H1 (cell line): ENCODE results near the gene PSIP1. TPM values are rescaled to one million over a fixed set of nuclear protein-coding genes. Genes with fewer than 3 reads are reported as not detected.

ENCODE experiments used
- CTCF ChIA-PET: fragments of 300-600 bp; sonication (Branson Sonifier 250); formaldehyde crosslinking; loops from one replicate; lab custom pipeline; 2021; ENCODE audit not compliant: partially characterized antibody; lab: Charles Lee
- POLR2A ChIA-PET: fragments of 300-600 bp; sonication (Branson Sonifier 250); formaldehyde crosslinking; loops from one replicate; lab custom pipeline; 2021; ENCODE audit warnings: inconsistent platforms; ENCODE audit not compliant: partially characterized antibody; lab: Charles Lee
- DNase-seq, 2 experiments: peaks; one replicate each; pipeline versions ENCODE4 v3.0.0 to v3.0.0-alpha.2; 2010 to 2022; ENCODE audit warnings: low spot score in 2 of 2, low read depth in 1 of 2, mixed read lengths in 1 of 2
- FAIRE-seq: peaks from 2 replicates; lab custom pipeline; 2011; peaks lifted over from hg19 to GRCh38; lab: Jason Lieb, UNC
- H2AFZ ChIP-seq: 2 replicates; pipeline ENCODE4 v1.8.1; 2012; ENCODE audit warnings: low read length, inconsistent platforms
- H2AK5ac ChIP-seq: 2 replicates; pipeline ENCODE4 v1.6.1; 2013; ENCODE audit warnings: low read depth, low read length
- H2BK120ac ChIP-seq: replicated peaks from 2 replicates; pipeline ENCODE3; 2013; ENCODE audit warnings: low read depth, low read length, inconsistent platforms
- H2BK12ac ChIP-seq: 2 replicates; pipeline ENCODE4 v1.6.1; 2013; ENCODE audit warnings: low read depth, low read length
- H2BK15ac ChIP-seq: 2 replicates; pipeline ENCODE4 v1.6.1; 2013; ENCODE audit warnings: low read length
- H2BK20ac ChIP-seq: 2 replicates; pipeline ENCODE4 v1.6.1; 2013; ENCODE audit warnings: low read length
- H2BK5ac ChIP-seq: 2 replicates; pipeline ENCODE4 v1.6.1; 2013; ENCODE audit warnings: low read depth, low read length
- H3K14ac ChIP-seq: 2 replicates; pipeline ENCODE4 v1.6.1; 2013; ENCODE audit warnings: inconsistent platforms; ENCODE audit not compliant: insufficient read length
- H3K18ac ChIP-seq: 2 replicates; pipeline ENCODE4 v1.6.1; 2013; ENCODE audit warnings: low read length; ENCODE audit errors: extremely low read depth
- H3K23ac ChIP-seq: 2 replicates; pipeline ENCODE4 v1.6.1; 2013; ENCODE audit warnings: inconsistent platforms; ENCODE audit not compliant: insufficient read length
- H3K23me2 ChIP-seq: 2 replicates; pipeline ENCODE4 v1.6.1; 2013; ENCODE audit warnings: low read depth, low read length
- H3K27ac ChIP-seq: 2 replicates; pipeline ENCODE4 v1.6.1; 2011; ENCODE audit warnings: low read depth, low read length, inconsistent platforms
- H3K27me3 ChIP-seq, 4 experiments: replicated peaks in 1 of 4; 1 replicate in 1 of 4; 2 replicates in 3 of 4; pipeline versions ENCODE4 v1.6.1 to v1.8.1; 2011 to 2013; ENCODE audit warnings: low read length in 3 of 4, mild to moderate bottlenecking in 3 of 4, inconsistent platforms in 2 of 4, mixed read lengths in 2 of 4, moderate library complexity in 1 of 4; ENCODE audit not compliant: control insufficient read depth in 3 of 4, insufficient read depth in 3 of 4; ENCODE audit errors: extremely low read depth in 1 of 4
- H3K36me3 ChIP-seq, 4 experiments: 2 replicates each; pipeline versions ENCODE4 v1.6.1 to v1.8.1; 2011 to 2013; ENCODE audit warnings: mild to moderate bottlenecking in 4 of 4, low read length in 3 of 4, moderate library complexity in 2 of 4, control low read depth in 1 of 4, inconsistent platforms in 1 of 4; ENCODE audit not compliant: insufficient read depth in 4 of 4, control insufficient read depth in 2 of 4
- H3K4ac ChIP-seq: replicated peaks from 2 replicates; pipeline ENCODE3; 2013; ENCODE audit warnings: low read length, low read depth, mixed read lengths, inconsistent platforms; ENCODE audit not compliant: insufficient read length
- H3K4me1 ChIP-seq, 4 experiments: replicated peaks in 1 of 4; 1 replicate in 1 of 4; 2 replicates in 3 of 4; pipeline versions ENCODE4 v1.6.1 to v1.8.1; 2011 to 2013; ENCODE audit warnings: low read length in 3 of 4, inconsistent platforms in 2 of 4, mixed read lengths in 1 of 4; ENCODE audit not compliant: insufficient read depth in 4 of 4, control insufficient read depth in 3 of 4
- H3K4me2 ChIP-seq, 2 experiments: 2 replicates each; pipeline versions ENCODE4 v1.6.1 to v1.8.1; 2011 to 2013; ENCODE audit warnings: low read depth in 2 of 2, low read length in 2 of 2, control low read depth in 1 of 2, inconsistent platforms in 1 of 2, mild to moderate bottlenecking in 1 of 2; ENCODE audit not compliant: insufficient read depth in 1 of 2
- H3K4me3 ChIP-seq, 4 experiments: fragments of 200-600, 300-600 bp in 1 of 4; sonication (generic), shearing (Covaris generic), sonication (Bioruptor Twin) in 1 of 4; 2 replicates each; pipeline versions ENCODE4 v1.5.1 to v1.8.1; 2011 to 2016; ENCODE audit warnings: low read length in 4 of 4, low read depth in 3 of 4, control low read depth in 2 of 4, inconsistent platforms in 2 of 4, mild to moderate bottlenecking in 2 of 4, mixed read lengths in 1 of 4, moderate library complexity in 1 of 4; ENCODE audit not compliant: insufficient read depth in 2 of 4; ENCODE audit errors: extremely low read depth in 1 of 4
- H3K56ac ChIP-seq: replicated peaks from 2 replicates; pipeline ENCODE3; 2013; ENCODE audit warnings: low read depth, mild to moderate bottlenecking, mixed read lengths, low read length, inconsistent platforms; ENCODE audit not compliant: insufficient read length
- H3K79me1 ChIP-seq: 2 replicates; pipeline ENCODE4 v1.6.1; 2013; ENCODE audit warnings: low read depth, low read length, control low read depth
- H3K79me2 ChIP-seq, 2 experiments: 2 replicates each; pipeline versions ENCODE4 v1.6.1 to v1.8.1; 2012 to 2013; ENCODE audit warnings: low read length in 2 of 2, mild to moderate bottlenecking in 2 of 2, inconsistent platforms in 1 of 2; ENCODE audit not compliant: insufficient read depth in 2 of 2, control insufficient read depth in 1 of 2
- H3K9ac ChIP-seq, 4 experiments: replicated peaks in 1 of 4; 1 replicate in 1 of 4; 2 replicates in 3 of 4; pipeline versions ENCODE4 v1.6.1 to v1.8.1; 2011 to 2013; ENCODE audit warnings: low read depth in 3 of 4, low read length in 3 of 4, control low read depth in 2 of 4, mild to moderate bottlenecking in 2 of 4, moderate library complexity in 2 of 4, inconsistent platforms in 1 of 4; ENCODE audit errors: extremely low read depth in 1 of 4
- H3K9me3 ChIP-seq, 2 experiments: 2 replicates each; pipeline versions ENCODE4 v1.6.1 to v1.8.1; 2012 to 2013; ENCODE audit warnings: mild to moderate bottlenecking in 2 of 2, moderate library complexity in 2 of 2, control low read depth in 1 of 2, inconsistent platforms in 1 of 2, low read depth in 1 of 2, low read length in 1 of 2, mixed read lengths in 1 of 2; ENCODE audit not compliant: insufficient read depth in 2 of 2
- H4K20me1 ChIP-seq, 2 experiments: replicated peaks in 1 of 2; 2 replicates each; pipeline versions ENCODE3 to v1.8.1; 2011 to 2013; ENCODE audit warnings: inconsistent platforms in 2 of 2, low read length in 2 of 2, mild to moderate bottlenecking in 1 of 2; ENCODE audit not compliant: insufficient read depth in 2 of 2, control insufficient read depth in 1 of 2
- H4K5ac ChIP-seq: 2 replicates; pipeline ENCODE4 v1.6.1; 2013; ENCODE audit warnings: low read length, low read depth, mixed read lengths, inconsistent platforms; ENCODE audit not compliant: insufficient read length
- H4K8ac ChIP-seq: 2 replicates; pipeline ENCODE4 v1.8.0; 2013; ENCODE audit warnings: mild to moderate bottlenecking, moderate library complexity, low read length, inconsistent platforms; ENCODE audit not compliant: insufficient read depth; ENCODE audit errors: extremely low read depth
- H4K91ac ChIP-seq: replicated peaks from 2 replicates; pipeline ENCODE3; 2013; ENCODE audit warnings: low read length, mixed read lengths, inconsistent platforms; ENCODE audit not compliant: insufficient read length
- GTF2F1 ChIP-seq: IDR thresholded peaks from 2 replicates; pipeline ENCODE4 v1.6.1; 2012; ENCODE audit warnings: low read depth, low read length, improper control_type of control experiment, borderline replicate concordance
- MAFK ChIP-seq: IDR thresholded peaks from 2 replicates; pipeline ENCODE4 v1.6.1; 2012; ENCODE audit warnings: low read depth, mild to moderate bottlenecking, improper control_type of control experiment, low read length
- SP4 ChIP-seq: IDR thresholded peaks from 2 replicates; pipeline ENCODE4 v1.6.1; 2012; ENCODE audit warnings: low read length, inconsistent platforms
- WGBS, 2 experiments: shearing (Covaris generic) in 1 of 2; methylation state at CpG; one replicate each; pipeline versions ENCODE4 v1.1.6 to v1.1.7; 2013 to 2015; ENCODE audit warnings: low lambda C conversion rate in 2 of 2, mixed read lengths in 2 of 2, inconsistent platforms in 1 of 2, low coverage in 1 of 2, missing lambda C conversion rate in 1 of 2; ENCODE audit not compliant: insufficient replicate concordance in 2 of 2, insufficient coverage in 1 of 2, insufficient read length in 1 of 2; ENCODE audit errors: extremely low coverage in 1 of 2, missing lambda C conversion rate in 1 of 2; 5-methylcytosine and 5-hydroxymethylcytosine counted together
- polyA plus RNA-seq, 7 experiments: library from polyadenylated mRNA; depleted of rRNA in 3 of 7; stranded (reverse) in 5 of 7; unstranded in 2 of 7; fragments of >200 nt in 5 of 7; fragments of 200-250 nt in 2 of 7; gene quantifications; 1 replicate in 5 of 7; 2 replicates in 1 of 7; 4 replicates in 1 of 7; pipeline versions ENCODE4 v1.2.1 to v1.2.3, GENCODE V29; 2011 to 2013; ENCODE audit warnings: missing spikeins in 2 of 7, mixed read lengths in 2 of 7
- total RNA-seq: library from RNA; stranded (reverse); fragmentation: NEBNext Ultra II Directional; extraction: Animal tissue kit (Norgen Biotek cat#: 25700); gene quantifications from 2 replicates; pipeline ENCODE4 v1.2.1, GENCODE V29; 2021

The PSIP1 gene
- total and polyA plus RNA-seq, 2 of the 8 experiments (the other 6 are each of a cell fraction or from before 2014, with no cell fraction given): 63.3 to 387 TPM

DNA sequence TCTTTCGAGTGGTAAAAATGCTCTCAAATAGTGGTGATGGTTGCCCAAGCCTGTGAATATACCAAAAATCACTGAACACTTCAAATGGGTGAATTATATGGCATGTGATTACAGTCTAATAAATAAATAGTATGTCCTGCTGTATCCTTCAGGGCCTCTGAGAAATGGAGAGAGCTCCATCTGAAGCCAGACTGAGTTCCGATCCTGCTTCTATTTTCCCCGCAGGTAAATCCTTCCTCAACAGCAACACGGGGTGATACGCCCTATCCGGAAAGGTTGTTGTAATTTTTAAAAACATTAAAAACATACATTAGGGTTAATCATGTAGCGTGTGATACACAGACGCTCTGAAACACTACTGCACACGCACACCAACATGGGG, 88.8 kb downstream of the PSIP1 start:
- no peaks in the 10 kb centered on the region for H3K79me1 ChIP-seq
- no peak for TF ChIP-seq GTF2F1
- TF ChIP-seq SP4: 0 out of 2 replicates have a peak, but pooled peaks have one; percentile 17
- no peak for TF ChIP-seq MAFK
- peak overlapping the region; percentile 73; the same call in 1 of the 2 replicates for H2AFZ ChIP-seq
- DNase-seq (no peak), FAIRE-seq (no peak)
- H2AK5ac ChIP-seq: no peak overlapping the region
- peak overlapping the region; percentile 80; the same call in 1 of the 2 replicates for H2BK12ac ChIP-seq
- H2BK15ac ChIP-seq: 0 out of 2 replicates have a peak overlapping the region, but pooled peaks have one; percentile 19
- peak overlapping the region; percentile 44 for H3K4ac ChIP-seq
- H2BK120ac ChIP-seq: peak overlapping the region; percentile 3
- H2BK20ac ChIP-seq: no peak overlapping the region
- peak overlapping the region; percentile 88 for H2BK5ac ChIP-seq
- peak overlapping the region; percentile 96 for H4K5ac ChIP-seq
- H4K91ac ChIP-seq: peak overlapping the region; percentile 93
- no peak overlapping the region for H3K56ac ChIP-seq
- H3K14ac ChIP-seq: no peak overlapping the region
- H3K4me1 ChIP-seq: peaks cover 0 to 3% (median 0%) of the 10 kb centered on the region in 4 experiments; a peak in 4 of 7 replicates
- peak overlapping the region; percentile 42 for H3K18ac ChIP-seq
- no peak overlapping the region for H3K23ac ChIP-seq
- 77% methylated on average over 9 of the region's 9 CpGs; no CpG with 5 or more reads in 1 of the 2 experiments for WGBS, 2 experiments
- peaks cover 10 to 38% of the 10 kb centered on the region in 2 experiments for H3K79me2 ChIP-seq
- peak overlapping the region; percentile 75 to 76 for H3K4me2 ChIP-seq
- H3K23me2 ChIP-seq: 0 out of 2 replicates have a peak, but pooled peaks cover 1% of the 10 kb centered on the region
- peak overlapping the region; percentile 63 to 74 (median 69) for H3K9ac ChIP-seq
- peak overlapping the region; percentile 80; the same call in 1 of the 2 replicates for H3K27ac ChIP-seq
- peaks cover 2 to 23% (median 6%) of the 10 kb centered on the region in 4 experiments; a peak in 5 of 8 replicates for H3K36me3 ChIP-seq
- peaks cover 0 to 8% of the 10 kb centered on the region in 2 experiments for H4K20me1 ChIP-seq
- no peaks in the 10 kb centered on the region for H3K27me3 ChIP-seq
- H4K8ac ChIP-seq: peak overlapping the region; percentile 93; the same call in 1 of the 2 replicates
- ChIA-PET CTCF (interaction anchor here (0.6 to 1.6 kb wide), 8 partner anchors 23 to 211 kb away, joined by 3 to 6 read pairs (median 3); partner anchors contain the start of gene PSIP1), POLR2A (interaction anchor here (0.7 to 1.9 kb wide), 9 partner anchors 11 to 274 kb away, joined by 3 to 7 read pairs (median 3); partner anchors contain the start of genes CCDC171, PSIP1 and TTC39B)
- H3K4me3 ChIP-seq: peak overlapping the region; percentile 86 to 95 (median 89)
- no peaks in the 10 kb centered on the region for H3K9me3 ChIP-seq
